NCI-H2196 (cell line): Measurements from ENCODE around the gene ATP2A3.

Source experiments
- DNase-seq: peaks from one replicate; lab custom pipeline; 2025; ENCODE audit not compliant: unreplicated experiment; lab: John Stamatoyannopoulos, UW

ATP2A3 gene

GRCh38 chr17:3893003-3893719, 71.1 kb downstream of the ATP2A3 start, which contains the start of gene CAMKK1:
Gene CAMKK1, minus strand, starts transcription at chr17:3893053. Its CDS starts 7,366 bp downstream, at chr17:3885687.
- DNase-seq = peak; percentile 77

- peak; percentile 28 for DNase-seq
Measured at GRCh38 chr17:3892095-3892998, 71.9 kb downstream of the ATP2A3 start.

GRCh38 chr17:3891626-3892094, 72.6 kb downstream of the ATP2A3 start:
- no peak for DNase-seq

- DNase-seq = no peak
Measured at GRCh38 chr17:3890878-3891219, 73.4 kb downstream of the ATP2A3 start.

- DNase-seq = peak; percentile 27
Measured at GRCh38 chr17:3890082-3890877, 74.0 kb downstream of the ATP2A3 start.

GRCh38 chr17:3889325-3890012, 74.8 kb downstream of the ATP2A3 start:
- DNase-seq = no peak

GRCh38 chr17:3888343-3889171, 75.7 kb downstream of the ATP2A3 start:
- DNase-seq = peak; percentile 78

- peak; percentile 42 for DNase-seq
Measured at GRCh38 chr17:3887804-3888203, 76.4 kb downstream of the ATP2A3 start.

GRCh38 chr17:3887394-3887793, 76.8 kb downstream of the ATP2A3 start:
- no peak for DNase-seq

GRCh38 chr17:3886776-3887175, 77.5 kb downstream of the ATP2A3 start:
- no peak for DNase-seq

- no peak for DNase-seq
Measured at GRCh38 chr17:3885970-3886369, 78.3 kb downstream of the ATP2A3 start.

- DNase-seq = no peak
Measured at GRCh38 chr17:3885271-3885670, 79.0 kb downstream of the ATP2A3 start.

GRCh38 chr17:3884188-3884587, 80.0 kb downstream of the ATP2A3 start:
- DNase-seq = no peak

GRCh38 chr17:3882276-3882675, 82.0 kb downstream of the ATP2A3 start:
- DNase-seq = no peak

GRCh38 chr17:3880983-3881382, 83.3 kb downstream of the ATP2A3 start:
- no peak for DNase-seq

GRCh38 chr17:3879591-3880417, 84.4 kb downstream of the ATP2A3 start:
- DNase-seq = no peak

GRCh38 chr17:3879186-3879585, 85.1 kb downstream of the ATP2A3 start:
- DNase-seq = peak; percentile 2

GRCh38 chr17:3877220-3877619, 87.0 kb downstream of the ATP2A3 start:
- no peak for DNase-seq

GRCh38 chr17:3875317-3875716, 88.9 kb downstream of the ATP2A3 start:
- DNase-seq = no peak
